RWPE2 (cell line): ENCODE results near the gene PLAGL2.

Experiments
- ATAC-seq: fragments of 200-7000 bp; cut with Tn5 transposase; 3 replicates; pipeline ENCODE4 v1.9.1; 2021; ENCODE audit warnings: low read depth
- DNase-seq: peaks from one replicate; pipeline ENCODE4 v3.0.0-alpha.2; 2020; ENCODE audit warnings: low spot score
- H3K27ac ChIP-seq: fragments of 450-650 bp; 2 replicates; pipeline ENCODE4 v1.5.1; 2017; ENCODE audit warnings: mild to moderate bottlenecking; ENCODE audit not compliant: poor library complexity, severe bottlenecking
- H3K27me3 ChIP-seq: fragments of 250-450 bp; sonication (Bioruptor Pico); 2 replicates; pipeline ENCODE4 v1.5.1; 2021; ENCODE audit warnings: mild to moderate bottlenecking, moderate library complexity; ENCODE audit not compliant: insufficient read depth, poor library complexity, severe bottlenecking
- H3K36me3 ChIP-seq: fragments of 250-450 bp; sonication (Bioruptor Pico); 2 replicates; pipeline ENCODE4 v1.5.1; 2020; ENCODE audit warnings: low read depth, mild to moderate bottlenecking, moderate library complexity
- H3K4me1 ChIP-seq: fragments of 250-450 bp; sonication (Bioruptor Pico); 2 replicates; pipeline ENCODE4 v1.5.1; 2021; ENCODE audit warnings: mild to moderate bottlenecking, moderate library complexity; ENCODE audit not compliant: insufficient read depth, poor library complexity, severe bottlenecking
- H3K4me3 ChIP-seq: fragments of 250-450 bp; sonication (Bioruptor Pico); 2 replicates; pipeline ENCODE4 v1.5.1; 2021; ENCODE audit warnings: mild to moderate bottlenecking, moderate library complexity; ENCODE audit not compliant: severe bottlenecking
- H3K9me3 ChIP-seq: fragments of 250-450 bp; sonication (Bioruptor Pico); 2 replicates; pipeline ENCODE4 v1.5.1; 2021; ENCODE audit warnings: mild to moderate bottlenecking, moderate library complexity; ENCODE audit not compliant: severe bottlenecking
- CTCF ChIP-seq: fragments of 450-650 bp; IDR thresholded peaks from one replicate; pipeline ENCODE4 v1.5.1; 2017; ENCODE audit warnings: mild to moderate bottlenecking, moderate library complexity; ENCODE audit not compliant: poor library complexity, severe bottlenecking

The PLAGL2 gene

DNA sequence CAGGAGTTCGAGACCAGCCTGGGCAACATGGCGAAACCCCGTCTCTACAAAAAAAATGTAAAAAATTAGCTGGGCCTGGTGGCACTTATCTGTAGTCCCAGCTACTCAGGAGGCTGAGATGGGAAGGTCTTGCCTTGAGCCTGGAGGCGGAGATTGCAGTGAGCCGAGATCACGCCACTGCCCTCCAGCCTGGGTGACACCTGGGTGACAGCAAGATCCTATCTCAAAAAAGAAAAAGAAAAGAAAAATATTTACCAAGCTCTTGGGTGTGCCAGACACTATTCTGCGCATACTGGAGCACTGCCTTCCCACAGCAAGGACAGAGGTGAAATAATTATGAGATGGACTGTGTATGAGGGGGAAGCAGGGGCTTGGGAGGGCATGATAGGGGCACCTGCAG, 19.8 kb upstream of the PLAGL2 start:
- H3K27ac ChIP-seq, result no peak overlapping the region
- no peak overlapping the region for H3K4me3 ChIP-seq
- peaks cover 89% of the 10 kb centered on the region for H3K36me3 ChIP-seq
- H3K27me3 ChIP-seq, result no peaks in the 10 kb centered on the region
- TF ChIP-seq CTCF, result no peak
- no peaks in the 10 kb centered on the region for H3K9me3 ChIP-seq
- H3K4me1 ChIP-seq, result no peaks in the 10 kb centered on the region
- DNase-seq (no peak), ATAC-seq (no peak)

GRCh38 chr20:32226391-32226790, 18.8 kb upstream of the PLAGL2 start:
- DNase-seq (no peak), ATAC-seq (no peak)
- no peak for TF ChIP-seq CTCF
- peaks cover 89% of the 10 kb centered on the region for H3K36me3 ChIP-seq
- no peaks in the 10 kb centered on the region for H3K4me1 ChIP-seq
- no peak overlapping the region for H3K4me3 ChIP-seq
- H3K27me3 ChIP-seq, result no peaks in the 10 kb centered on the region
- H3K27ac ChIP-seq, result no peak overlapping the region
- H3K9me3 ChIP-seq, result no peaks in the 10 kb centered on the region

GRCh38 chr20:32224463-32224862, 16.9 kb upstream of the PLAGL2 start:
- no peak overlapping the region for H3K4me3 ChIP-seq
- peaks cover 96% of the 10 kb centered on the region for H3K36me3 ChIP-seq
- no peak overlapping the region for H3K27ac ChIP-seq
- no peaks in the 10 kb centered on the region for H3K9me3 ChIP-seq
- no peaks in the 10 kb centered on the region for H3K4me1 ChIP-seq
- no peak for DNase-seq
- no peak for ATAC-seq
- no peaks in the 10 kb centered on the region for H3K27me3 ChIP-seq
- no peak for TF ChIP-seq CTCF

GRCh38 chr20:32218156-32218900, 10.8 kb upstream of the PLAGL2 start:
- DNase-seq (no peak), ATAC-seq (no peak)
- TF ChIP-seq CTCF, result no peak
- Histone ChIP-seq H3K36me3 (peaks cover 100% of the 10 kb centered on the region), H3K9me3 (no peaks in the 10 kb centered on the region), H3K4me1 (no peaks in the 10 kb centered on the region), H3K4me3 (no peak overlapping the region), H3K27me3 (no peaks in the 10 kb centered on the region), H3K27ac (no peak overlapping the region)
